Measurements from ENCODE around the gene FHAD1.

- TF ChIP-seq EZH2phosphoT487 (IDR thresholded peaks at IDR 0.05; ENCODE audit: borderline replicate concordance, low read depth, low read length) (no peak), CTCF (conservative IDR thresholded peaks at IDR 0.05; ENCODE audit: low read length) (no peak)
Measured at GRCh38 chr1:15249081-15249480, 2.1 kb downstream of the FHAD1 start.
